C4-2B (cell line): Measurements from ENCODE around the gene PSORS1C2.

Experiments used
- ZFX ChIP-seq: fragments of 450-650 bp; IDR thresholded peaks from 2 replicates; pipeline ENCODE4 v1.6.1; 2017
- TF ChIP-seq, protein P1 (sequence below): fragments of 450-650 bp; conservative IDR thresholded peaks from 2 replicates; pipeline ENCODE4 v1.5.1; 2017; ENCODE audit warnings: mild to moderate bottlenecking

DNA sequence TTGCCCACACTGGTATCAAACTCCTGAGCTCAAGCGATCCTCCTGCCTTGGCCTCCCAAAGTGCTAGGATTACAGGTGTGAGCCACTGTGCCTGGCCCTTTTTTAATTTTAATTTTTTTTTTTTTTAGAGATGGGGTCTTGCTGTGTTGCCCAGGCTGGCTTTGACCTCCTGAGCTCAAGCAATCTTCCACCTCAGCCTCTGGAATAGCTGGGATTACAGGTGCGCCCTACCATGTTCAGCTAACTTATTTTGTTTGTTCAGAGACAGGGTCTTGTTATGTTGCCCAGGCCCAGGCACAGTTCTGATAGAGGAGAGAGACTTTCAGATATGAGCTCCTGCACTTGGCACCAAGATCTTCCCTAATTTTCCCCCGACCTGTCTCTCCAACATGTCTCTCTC lies 8.1 kb downstream of the PSORS1C2 start:
- TF ChIP-seq, protein P1, sequence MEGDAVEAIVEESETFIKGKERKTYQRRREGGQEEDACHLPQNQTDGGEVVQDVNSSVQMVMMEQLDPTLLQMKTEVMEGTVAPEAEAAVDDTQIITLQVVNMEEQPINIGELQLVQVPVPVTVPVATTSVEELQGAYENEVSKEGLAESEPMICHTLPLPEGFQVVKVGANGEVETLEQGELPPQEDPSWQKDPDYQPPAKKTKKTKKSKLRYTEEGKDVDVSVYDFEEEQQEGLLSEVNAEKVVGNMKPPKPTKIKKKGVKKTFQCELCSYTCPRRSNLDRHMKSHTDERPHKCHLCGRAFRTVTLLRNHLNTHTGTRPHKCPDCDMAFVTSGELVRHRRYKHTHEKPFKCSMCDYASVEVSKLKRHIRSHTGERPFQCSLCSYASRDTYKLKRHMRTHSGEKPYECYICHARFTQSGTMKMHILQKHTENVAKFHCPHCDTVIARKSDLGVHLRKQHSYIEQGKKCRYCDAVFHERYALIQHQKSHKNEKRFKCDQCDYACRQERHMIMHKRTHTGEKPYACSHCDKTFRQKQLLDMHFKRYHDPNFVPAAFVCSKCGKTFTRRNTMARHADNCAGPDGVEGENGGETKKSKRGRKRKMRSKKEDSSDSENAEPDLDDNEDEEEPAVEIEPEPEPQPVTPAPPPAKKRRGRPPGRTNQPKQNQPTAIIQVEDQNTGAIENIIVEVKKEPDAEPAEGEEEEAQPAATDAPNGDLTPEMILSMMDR, result no peak
- TF ChIP-seq ZFX, result no peak
